ENCODE measurements around the gene MRPL53. TPM values are rescaled to one million over a fixed set of nuclear protein-coding genes. Genes with fewer than 3 reads are reported as not detected.

MRPL53 gene
- total and polyA plus RNA-seq, 2 of the 8 experiments (the other 6 are each of a cell fraction or from before 2014, with no cell fraction given), result 36.6 to 46.3 TPM

GRCh38 chr2:74507145-74507925 is 34.9 kb upstream of the MRPL53 start, which contains the start of gene PCGF1 (continued):
- TF ChIP-seq HDAC2 (IDR thresholded peaks at IDR 0.05; ENCODE audit: borderline replicate concordance in 1 of 2, low read depth in 2 of 2, low read length in 2 of 2) (no peak), BACH1 (IDR thresholded peaks at IDR 0.05; ENCODE audit: low read length) (no peak), CBX8 (IDR thresholded peaks at IDR 0.05; ENCODE audit: borderline replicate concordance, low read depth, low read length) (no peak), TCF12 (IDR thresholded peaks at IDR 0.05; ENCODE audit: low read depth, low read length) (no peak), RFX5 (IDR thresholded peaks at IDR 0.05; ENCODE audit: borderline replicate concordance, low read depth, low read length) (no peak), EZH2 (IDR thresholded peaks at IDR 0.05; ENCODE audit: low read depth, low read length, severe bottlenecking) (peak; percentile 13), SRF (IDR thresholded peaks at IDR 0.05; ENCODE audit: low read depth, low read length) (no peak), BCL11A (IDR thresholded peaks at IDR 0.05; ENCODE audit: low read depth in 2 of 2, low read length in 2 of 2) (no peak), GTF2F1 (IDR thresholded peaks at IDR 0.05; ENCODE audit: borderline replicate concordance, low read depth, low read length) (no peak)
- TF ChIP-seq, protein P1, sequence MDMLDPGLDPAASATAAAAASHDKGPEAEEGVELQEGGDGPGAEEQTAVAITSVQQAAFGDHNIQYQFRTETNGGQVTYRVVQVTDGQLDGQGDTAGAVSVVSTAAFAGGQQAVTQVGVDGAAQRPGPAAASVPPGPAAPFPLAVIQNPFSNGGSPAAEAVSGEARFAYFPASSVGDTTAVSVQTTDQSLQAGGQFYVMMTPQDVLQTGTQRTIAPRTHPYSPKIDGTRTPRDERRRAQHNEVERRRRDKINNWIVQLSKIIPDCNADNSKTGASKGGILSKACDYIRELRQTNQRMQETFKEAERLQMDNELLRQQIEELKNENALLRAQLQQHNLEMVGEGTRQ (IDR thresholded peaks at IDR 0.05; ENCODE audit: low read length), result peak; percentile 72
